ENCODE data around the gene FEM1C. TPM values are rescaled to one million over a fixed set of nuclear protein-coding genes. Genes with fewer than 3 reads are reported as not detected.
A peak's percentile ranks its signal among the peaks of the same experiment; 100 is the strongest.

FEM1C gene
- total and polyA plus RNA-seq, 9 donors: 16.7 to 25.2 (median 22.3) TPM

DNA sequence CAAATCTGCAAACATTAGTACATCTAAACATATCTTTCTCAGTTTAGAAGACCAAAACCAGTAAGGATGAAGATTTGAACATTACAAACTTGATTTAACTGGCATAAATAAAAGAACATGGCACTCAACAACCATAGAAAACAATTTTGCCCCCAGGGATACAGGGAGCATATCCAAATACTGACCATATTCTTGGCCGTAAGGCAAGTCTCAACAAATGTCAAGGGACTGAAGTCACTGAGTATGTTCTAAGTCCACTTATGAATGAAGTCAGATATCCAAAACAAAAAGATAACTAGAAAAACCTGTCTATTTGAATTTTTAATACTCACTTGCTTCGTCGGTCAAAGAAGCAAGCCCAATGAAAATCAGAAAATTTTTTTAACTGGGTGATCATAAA lies 14.1 kb downstream of the FEM1C start:
- Histone ChIP-seq H3K27me3 (ENCODE audit: control insufficient read depth, insufficient read depth, low read length) (no peaks in the 10 kb centered on the region), H3K27ac (ENCODE audit: low read length) (no peak overlapping the region), H3K9me3 (replicated peaks; ENCODE audit: control insufficient read depth, low read depth, low read length) (peaks cover under 1% of the 10 kb centered on the region), H3K36me3 (ENCODE audit: control insufficient read depth, insufficient read depth, low read length) (peaks cover under 1% of the 10 kb centered on the region), H3K4me3 (ENCODE audit: low read length) (no peak overlapping the region), H3K4me1 (ENCODE audit: control insufficient read depth, insufficient read depth, low read length) (no peaks in the 10 kb centered on the region)
- peak; percentile 57 for DNase-seq
- WGBS (ENCODE audit: insufficient coverage): no CpG with 5 or more reads among the region's 3 CpGs

DNA sequence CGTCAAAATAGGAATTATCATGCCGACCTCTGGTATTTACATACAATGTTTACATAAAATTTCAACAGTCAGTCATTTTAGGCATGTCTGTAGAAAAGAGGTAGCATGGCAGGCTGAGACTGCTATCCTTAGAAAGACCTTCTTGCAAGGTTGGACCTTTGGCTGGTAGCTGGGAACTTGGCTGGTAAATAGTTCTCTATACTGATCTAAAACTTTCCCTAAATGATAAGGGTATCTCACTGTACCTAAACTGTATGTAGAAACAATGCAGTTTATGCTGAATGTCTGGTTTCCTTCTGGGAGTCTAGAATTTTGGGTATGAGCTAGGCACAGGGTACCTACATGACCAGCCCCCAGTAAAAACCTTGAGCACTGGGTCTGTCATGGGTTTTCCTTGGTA lies 18.0 kb downstream of the FEM1C start:
- H3K27me3 ChIP-seq (ENCODE audit: control insufficient read depth, insufficient read depth, low read length): no peaks in the 10 kb centered on the region
- H3K9me3 ChIP-seq (replicated peaks; ENCODE audit: control insufficient read depth, low read depth, low read length): no peaks in the 10 kb centered on the region
- no peaks in the 10 kb centered on the region for H3K4me1 ChIP-seq (ENCODE audit: control insufficient read depth, insufficient read depth, low read length)
- H3K27ac ChIP-seq (ENCODE audit: low read length): no peak overlapping the region
- DNase-seq: no peak
- H3K36me3 ChIP-seq (ENCODE audit: control insufficient read depth, insufficient read depth, low read length): peaks cover 13% of the 10 kb centered on the region
- whole genome bisulfite sequencing (ENCODE audit: insufficient coverage): no CpG with 5 or more reads among the region's 2 CpGs
- no peak overlapping the region for H3K4me3 ChIP-seq (ENCODE audit: low read length)

DNA sequence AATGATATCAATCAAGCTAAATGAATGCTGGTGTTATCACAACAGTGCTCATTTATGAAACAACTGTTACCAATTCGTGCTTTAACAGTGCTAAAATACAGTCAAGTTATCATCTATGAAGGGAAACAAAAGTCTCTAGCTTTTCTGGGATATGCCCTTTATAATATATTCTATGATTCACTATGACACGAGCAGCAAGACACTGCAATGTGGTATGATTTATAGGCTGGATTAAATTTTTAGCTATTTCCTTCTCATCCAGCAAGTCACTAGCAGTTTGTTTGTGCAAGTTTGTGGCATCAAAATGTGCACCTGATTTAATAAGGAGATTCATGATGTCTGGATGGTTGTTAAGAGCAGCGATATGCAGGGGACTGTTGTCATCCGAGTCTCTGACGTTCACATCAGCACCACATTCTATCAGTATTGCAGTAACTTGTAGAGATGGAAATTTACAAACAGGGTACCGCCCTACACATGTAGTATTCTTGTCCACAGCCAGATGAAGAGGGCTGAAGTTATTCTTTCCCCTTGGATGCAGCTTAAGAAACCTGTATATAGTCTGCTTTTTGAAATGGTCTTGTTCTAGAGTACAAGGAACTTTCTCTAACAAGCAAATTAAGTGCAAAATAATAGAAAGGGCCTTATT lies 20.3 kb downstream of the FEM1C start:
- Histone ChIP-seq H3K4me3 (ENCODE audit: low read length) (no peak overlapping the region), H3K4me1 (ENCODE audit: control insufficient read depth, insufficient read depth, low read length) (no peaks in the 10 kb centered on the region), H3K27ac (ENCODE audit: low read length) (no peak overlapping the region), H3K36me3 (ENCODE audit: control insufficient read depth, insufficient read depth, low read length) (peaks cover 13% of the 10 kb centered on the region), H3K27me3 (ENCODE audit: control insufficient read depth, insufficient read depth, low read length) (no peaks in the 10 kb centered on the region), H3K9me3 (replicated peaks; ENCODE audit: control insufficient read depth, low read depth, low read length) (no peaks in the 10 kb centered on the region)
- DNase-seq: no peak
- WGBS (ENCODE audit: insufficient coverage): no CpG with 5 or more reads among the region's 6 CpGs

DNA sequence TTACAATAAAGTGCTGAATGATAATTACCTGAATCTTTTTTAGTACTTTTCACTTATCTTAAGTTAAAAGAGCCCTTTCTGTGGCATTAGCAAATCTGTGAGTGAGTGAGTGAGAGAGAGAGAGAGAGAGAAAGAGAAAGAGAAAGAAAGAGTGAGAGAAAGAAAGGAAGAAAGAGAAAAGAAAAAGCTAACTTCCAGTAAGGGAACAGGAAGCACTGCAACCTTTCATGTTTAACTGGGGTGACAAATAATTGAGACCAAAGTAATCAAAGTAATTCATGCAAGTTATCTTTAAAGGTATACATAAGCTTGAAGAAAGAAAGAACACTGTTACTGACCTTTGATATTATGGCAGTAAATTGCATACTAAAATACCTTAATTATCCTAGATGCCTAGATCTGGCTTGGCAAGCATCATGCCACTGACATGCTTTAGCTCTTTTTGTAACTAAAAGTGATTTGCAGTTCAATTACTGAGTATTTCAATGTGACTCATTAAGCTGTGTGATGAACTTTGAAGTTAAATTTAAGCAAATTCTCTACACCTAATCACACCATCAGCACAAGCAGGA lies 21.7 kb downstream of the FEM1C start:
- Histone ChIP-seq H3K27me3 (ENCODE audit: control insufficient read depth, insufficient read depth, low read length) (no peaks in the 10 kb centered on the region), H3K36me3 (ENCODE audit: control insufficient read depth, insufficient read depth, low read length) (peaks cover 13% of the 10 kb centered on the region), H3K27ac (ENCODE audit: low read length) (no peak overlapping the region), H3K4me1 (ENCODE audit: control insufficient read depth, insufficient read depth, low read length) (no peaks in the 10 kb centered on the region), H3K4me3 (ENCODE audit: low read length) (no peak overlapping the region), H3K9me3 (replicated peaks; ENCODE audit: control insufficient read depth, low read depth, low read length) (no peaks in the 10 kb centered on the region)
- no peak for DNase-seq

DNA sequence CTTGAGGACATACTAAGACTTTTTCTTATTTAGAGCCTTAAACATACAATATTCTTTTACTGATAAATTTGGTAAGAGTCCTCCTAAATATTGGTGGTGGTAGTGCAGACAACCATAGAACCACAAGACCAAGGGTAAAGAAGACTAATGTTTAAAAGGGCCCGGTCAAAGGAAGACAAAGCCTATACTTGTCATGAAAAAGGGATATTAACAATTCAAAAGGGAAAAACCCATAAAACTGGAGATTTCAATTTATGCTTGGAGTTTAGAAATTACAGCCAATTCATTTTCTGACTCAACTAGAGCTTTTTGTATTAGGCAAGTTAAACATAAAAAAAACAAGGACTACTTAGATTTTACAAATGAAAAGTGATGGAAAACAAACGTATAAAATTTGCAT lies 24.4 kb downstream of the FEM1C start:
- Histone ChIP-seq H3K27me3 (ENCODE audit: control insufficient read depth, insufficient read depth, low read length) (no peaks in the 10 kb centered on the region), H3K36me3 (ENCODE audit: control insufficient read depth, insufficient read depth, low read length) (peaks cover 11% of the 10 kb centered on the region), H3K27ac (ENCODE audit: low read length) (no peak overlapping the region), H3K9me3 (replicated peaks; ENCODE audit: control insufficient read depth, low read depth, low read length) (no peaks in the 10 kb centered on the region), H3K4me3 (ENCODE audit: low read length) (no peak overlapping the region), H3K4me1 (ENCODE audit: control insufficient read depth, insufficient read depth, low read length) (no peaks in the 10 kb centered on the region)
- DNase-seq: no peak
- no CpG with 5 or more reads among the region's 2 CpGs for WGBS (ENCODE audit: insufficient coverage)

DNA sequence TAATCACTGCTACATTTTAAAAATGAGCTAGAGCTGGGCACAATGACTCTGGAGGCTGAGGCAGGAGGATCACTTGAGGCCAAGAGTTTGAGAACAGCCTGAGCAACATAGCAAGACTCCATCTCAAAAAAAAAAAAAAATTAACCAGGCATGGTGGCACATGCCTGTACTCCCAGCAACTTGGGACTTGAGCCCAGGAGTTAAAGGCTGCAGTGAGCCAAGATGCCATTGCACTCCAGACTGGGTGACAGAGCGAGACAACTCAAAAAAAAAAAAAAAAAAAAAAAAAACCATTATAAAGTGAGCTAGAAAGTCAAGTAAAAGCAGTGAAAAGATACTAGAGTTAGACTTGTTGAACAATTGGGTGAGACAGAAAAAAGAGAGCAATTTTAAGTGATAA lies 28.2 kb downstream of the FEM1C start:
- no peaks in the 10 kb centered on the region for H3K4me1 ChIP-seq (ENCODE audit: control insufficient read depth, insufficient read depth, low read length)
- no peak for DNase-seq
- no peak overlapping the region for H3K4me3 ChIP-seq (ENCODE audit: low read length)
- no peak overlapping the region for H3K27ac ChIP-seq (ENCODE audit: low read length)
- H3K27me3 ChIP-seq (ENCODE audit: control insufficient read depth, insufficient read depth, low read length): no peaks in the 10 kb centered on the region
- no peaks in the 10 kb centered on the region for H3K36me3 ChIP-seq (ENCODE audit: control insufficient read depth, insufficient read depth, low read length)
- peaks cover 2% of the 10 kb centered on the region for H3K9me3 ChIP-seq (replicated peaks; ENCODE audit: control insufficient read depth, low read depth, low read length)
- WGBS (ENCODE audit: insufficient coverage): no CpG with 5 or more reads among the region's 1 CpG

DNA sequence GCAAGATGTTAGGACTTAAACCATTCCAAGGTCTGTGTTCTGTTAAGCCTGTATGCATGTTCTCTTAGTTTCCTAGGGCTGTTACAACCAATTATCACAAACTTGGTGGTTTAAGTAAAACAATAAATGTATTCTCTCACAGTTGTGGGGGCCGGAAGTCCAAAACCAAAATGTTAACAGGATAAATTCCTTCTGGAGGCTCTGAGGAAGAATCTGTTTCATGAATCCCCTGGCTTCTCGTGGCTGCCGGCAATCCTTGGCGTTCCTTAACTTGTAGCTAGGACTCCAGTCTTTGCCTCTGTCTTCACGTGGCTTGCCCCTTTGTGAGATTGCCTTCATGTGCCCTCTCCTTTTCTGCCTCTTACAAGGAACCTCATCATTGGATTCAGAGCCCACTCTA lies 30.4 kb downstream of the FEM1C start:
- no peak overlapping the region for H3K4me3 ChIP-seq (ENCODE audit: low read length)
- no peak for DNase-seq
- no peak overlapping the region for H3K27ac ChIP-seq (ENCODE audit: low read length)
- H3K9me3 ChIP-seq (replicated peaks; ENCODE audit: control insufficient read depth, low read depth, low read length): peaks cover 2% of the 10 kb centered on the region
- H3K27me3 ChIP-seq (ENCODE audit: control insufficient read depth, insufficient read depth, low read length): no peaks in the 10 kb centered on the region
- H3K36me3 ChIP-seq (ENCODE audit: control insufficient read depth, insufficient read depth, low read length): no peaks in the 10 kb centered on the region
- 53% methylated on average over 5 of the region's 5 CpGs for WGBS (ENCODE audit: insufficient coverage)
- no peaks in the 10 kb centered on the region for H3K4me1 ChIP-seq (ENCODE audit: control insufficient read depth, insufficient read depth, low read length)

DNA sequence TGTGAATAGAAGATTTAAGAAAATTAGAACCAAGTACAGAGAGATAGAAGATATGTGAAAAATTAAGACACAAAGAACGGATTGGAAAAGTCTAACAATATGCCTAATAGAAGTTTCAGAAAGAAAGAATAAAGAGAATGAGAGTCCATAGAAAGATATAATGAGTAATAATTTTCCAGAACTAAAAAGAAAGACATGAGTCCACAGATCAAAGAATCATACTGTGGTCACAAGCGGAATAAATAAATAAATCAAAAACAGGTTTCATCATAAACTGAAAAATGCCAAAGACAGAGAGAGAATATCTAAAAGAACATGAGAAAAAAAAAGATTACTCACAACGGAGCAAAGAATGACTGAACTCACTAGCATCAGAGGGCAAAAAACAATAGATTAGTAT lies 32.9 kb downstream of the FEM1C start:
- WGBS (ENCODE audit: insufficient coverage): no CpG with 5 or more reads among the region's 3 CpGs
- H3K9me3 ChIP-seq (replicated peaks; ENCODE audit: control insufficient read depth, low read depth, low read length): peaks cover 2% of the 10 kb centered on the region
- no peaks in the 10 kb centered on the region for H3K36me3 ChIP-seq (ENCODE audit: control insufficient read depth, insufficient read depth, low read length)
- H3K4me1 ChIP-seq (ENCODE audit: control insufficient read depth, insufficient read depth, low read length): peaks cover 7% of the 10 kb centered on the region
- no peak overlapping the region for H3K27ac ChIP-seq (ENCODE audit: low read length)
- no peak overlapping the region for H3K4me3 ChIP-seq (ENCODE audit: low read length)
- no peak for DNase-seq
- no peaks in the 10 kb centered on the region for H3K27me3 ChIP-seq (ENCODE audit: control insufficient read depth, insufficient read depth, low read length)

DNA sequence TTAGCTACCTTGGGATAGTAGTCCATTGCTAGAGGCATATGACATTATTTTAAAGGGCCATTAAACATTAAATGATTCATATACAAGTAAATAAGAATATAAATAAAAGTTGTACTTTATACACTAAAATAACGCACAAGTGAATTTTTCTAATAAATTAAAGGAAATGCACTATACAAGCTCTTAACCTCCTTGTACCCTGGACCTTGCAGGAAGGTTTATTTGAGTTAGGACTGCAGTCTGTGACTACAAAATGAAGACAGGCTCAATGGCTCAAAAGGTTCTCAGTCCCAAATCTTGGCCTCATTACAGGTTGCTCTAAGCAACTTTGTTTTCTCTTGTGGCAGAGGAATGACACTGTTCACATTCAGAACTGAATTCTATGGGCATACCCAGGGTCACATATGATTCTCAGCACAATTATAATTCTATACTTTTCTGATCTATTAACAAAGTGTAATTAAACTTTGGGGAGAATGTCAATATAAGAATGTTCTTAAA lies 34.4 kb downstream of the FEM1C start:
- peaks cover 2% of the 10 kb centered on the region for H3K9me3 ChIP-seq (replicated peaks; ENCODE audit: control insufficient read depth, low read depth, low read length)
- H3K4me1 ChIP-seq (ENCODE audit: control insufficient read depth, insufficient read depth, low read length): peaks cover 7% of the 10 kb centered on the region
- H3K27me3 ChIP-seq (ENCODE audit: control insufficient read depth, insufficient read depth, low read length): no peaks in the 10 kb centered on the region
- H3K4me3 ChIP-seq (ENCODE audit: low read length): no peak overlapping the region
- no CpG with 5 or more reads among the region's 1 CpG for WGBS (ENCODE audit: insufficient coverage)
- H3K27ac ChIP-seq (ENCODE audit: low read length): no peak overlapping the region
- no peak for DNase-seq
- H3K36me3 ChIP-seq (ENCODE audit: control insufficient read depth, insufficient read depth, low read length): no peaks in the 10 kb centered on the region

DNA sequence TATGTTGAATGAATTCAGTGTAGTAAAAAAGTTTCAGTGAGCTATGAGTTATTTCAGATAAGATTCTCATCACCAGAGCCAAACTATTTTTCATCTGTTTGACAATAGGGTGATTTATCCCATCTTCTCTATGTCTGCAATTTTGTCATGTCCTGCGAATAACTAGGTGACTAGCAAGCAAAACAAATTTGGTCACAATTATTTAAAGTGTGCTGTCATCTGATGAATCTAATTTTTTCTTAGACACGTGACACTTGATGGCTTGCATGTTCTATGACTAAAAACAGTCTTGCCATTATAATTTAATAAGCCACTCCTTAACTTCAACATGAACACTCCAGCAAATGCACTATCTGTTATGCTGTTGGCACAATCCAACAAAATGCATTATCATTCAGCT lies 35.0 kb downstream of the FEM1C start:
- no CpG with 5 or more reads among the region's 2 CpGs for WGBS (ENCODE audit: insufficient coverage)
- peaks cover 2% of the 10 kb centered on the region for H3K9me3 ChIP-seq (replicated peaks; ENCODE audit: control insufficient read depth, low read depth, low read length)

More for the DNA sequence above, 35.0 kb downstream of the FEM1C start:
- Histone ChIP-seq H3K27me3 (ENCODE audit: control insufficient read depth, insufficient read depth, low read length) (no peaks in the 10 kb centered on the region), H3K27ac (ENCODE audit: low read length) (no peak overlapping the region), H3K4me1 (ENCODE audit: control insufficient read depth, insufficient read depth, low read length) (peaks cover 7% of the 10 kb centered on the region), H3K4me3 (ENCODE audit: low read length) (no peak overlapping the region), H3K36me3 (ENCODE audit: control insufficient read depth, insufficient read depth, low read length) (no peaks in the 10 kb centered on the region)
- DNase-seq: no peak
